NCI-H1417 treated with DMSO at 0.1 percent for 48 hours (cell line): ENCODE results near the gene FOXG1.
A peak's percentile ranks its signal among the peaks of the same experiment; 100 is the strongest.

Experiments
- DNase-seq: peaks from one replicate; lab custom pipeline; 2025; lab: John Stamatoyannopoulos, UW

Gene FOXG1

DNA sequence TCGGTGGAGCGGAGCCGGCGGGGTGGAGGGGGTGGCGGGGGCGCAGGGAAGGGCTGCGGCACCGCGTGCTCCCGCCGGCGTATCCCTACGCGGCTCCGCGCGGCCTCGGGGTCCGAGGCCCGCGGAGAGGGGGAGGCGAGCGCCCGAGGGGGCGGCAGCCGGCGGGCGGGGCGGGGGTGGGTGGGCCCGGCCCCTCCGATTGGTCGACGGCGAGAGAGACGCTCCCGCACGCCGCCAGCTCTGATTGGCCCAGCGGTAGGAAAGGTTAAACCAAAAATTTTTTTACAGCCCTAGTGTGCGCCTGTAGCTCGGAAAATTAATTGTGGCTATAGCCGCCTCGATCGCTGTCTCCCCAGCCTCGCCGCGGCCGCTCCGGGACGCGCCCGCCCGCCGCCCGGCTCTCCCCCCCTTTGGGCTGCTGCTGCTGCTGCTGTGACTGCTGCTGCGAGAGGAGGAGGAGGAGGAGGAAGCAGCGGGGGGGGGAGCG, at the start of gene FOXG1:
TSS of gene FOXG1 (plus strand) at position 319 of the 487 bp plus-strand sequence. CDS start 493 bp downstream, outside the sequence.
- peak; percentile 80 for DNase-seq

DNA sequence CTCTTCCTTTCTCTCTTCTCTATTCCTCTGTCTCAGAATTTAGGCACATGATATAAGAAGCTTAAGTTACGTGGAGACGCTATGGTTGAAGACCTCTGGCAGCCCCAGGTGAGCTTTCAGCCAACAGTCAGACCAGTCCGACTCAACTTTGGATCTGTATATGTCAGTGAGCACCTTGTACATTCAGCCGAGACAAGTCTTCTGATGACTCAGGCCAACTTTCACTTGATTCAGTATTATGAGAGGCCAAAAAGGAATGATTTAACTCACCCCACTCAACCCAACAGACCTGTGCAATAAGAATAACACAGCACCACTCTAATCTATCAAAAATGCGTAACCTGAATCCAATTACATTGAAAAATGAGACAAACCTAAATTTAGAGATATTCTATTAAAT, 47.5 kb upstream of the FOXG1 start:
- no peak for DNase-seq

DNA sequence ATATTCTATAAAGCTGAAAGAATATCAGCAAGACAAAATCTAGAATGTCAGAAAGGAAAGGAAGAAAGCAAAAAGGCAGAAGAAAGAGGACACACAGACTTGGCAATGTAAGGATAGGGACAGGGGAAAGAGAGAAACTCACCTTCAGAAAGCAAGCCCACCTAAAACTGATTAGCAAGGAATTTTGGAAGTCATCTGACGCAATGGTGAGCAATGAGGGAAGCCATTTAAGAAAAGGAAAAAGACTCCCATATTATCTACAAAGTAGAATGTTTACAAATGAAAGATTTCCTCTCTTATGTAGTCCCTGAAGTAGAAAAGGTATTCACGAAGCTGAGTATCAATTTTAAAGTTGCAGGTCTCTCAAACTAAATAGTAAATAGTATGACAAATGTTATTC, 35.2 kb upstream of the FOXG1 start:
- DNase-seq, result no peak

DNA sequence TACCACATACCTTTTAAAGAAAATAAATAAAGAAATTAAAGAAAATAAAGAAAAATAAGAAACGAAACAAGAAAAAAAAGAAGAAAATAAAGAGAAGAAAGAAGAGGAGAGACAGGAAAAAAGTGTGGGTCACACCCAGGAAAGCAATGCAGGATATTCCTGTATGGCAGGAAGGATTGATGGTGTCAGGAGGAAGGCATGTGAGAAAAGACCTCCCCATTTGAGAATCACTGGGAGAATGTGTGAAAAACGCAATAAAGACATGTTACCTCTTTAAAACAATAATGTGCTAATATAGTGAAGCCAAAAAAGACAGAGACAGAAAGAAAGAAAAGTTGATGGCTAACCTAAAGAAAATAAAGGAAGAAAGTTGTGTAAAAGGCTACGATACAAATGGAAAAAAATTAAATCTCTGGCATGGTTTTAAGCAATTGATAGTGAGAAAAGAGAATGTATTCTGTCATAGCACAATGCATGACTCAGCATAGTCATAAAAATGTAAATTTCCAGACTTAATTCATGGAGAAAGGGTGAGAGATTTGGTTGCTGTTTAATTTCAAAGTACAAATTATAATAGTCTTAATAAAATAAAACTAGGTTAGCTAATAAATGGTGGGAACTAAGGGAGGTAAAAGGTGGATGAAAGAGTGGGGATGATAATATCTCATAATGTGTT, 24.3 kb upstream of the FOXG1 start:
- no peak for DNase-seq

DNA sequence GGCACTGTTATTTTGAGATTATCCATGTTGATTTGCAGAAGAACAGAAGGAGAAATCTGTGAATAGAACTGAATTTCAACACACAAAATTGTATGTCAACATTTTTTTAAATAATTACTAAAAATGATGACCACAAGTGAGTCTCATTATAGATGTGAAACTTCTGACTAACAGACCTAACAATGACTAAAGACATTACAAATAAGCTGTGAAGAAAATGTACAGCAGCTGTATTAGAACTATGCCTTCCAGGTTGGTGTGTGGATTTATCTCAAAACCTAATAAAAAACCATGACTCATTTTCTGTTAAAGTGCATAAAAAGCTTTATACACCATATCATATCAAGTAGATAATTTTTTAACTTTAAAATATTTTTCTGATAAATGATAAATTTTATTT, 22.5 kb upstream of the FOXG1 start:
- no peak for DNase-seq

DNA sequence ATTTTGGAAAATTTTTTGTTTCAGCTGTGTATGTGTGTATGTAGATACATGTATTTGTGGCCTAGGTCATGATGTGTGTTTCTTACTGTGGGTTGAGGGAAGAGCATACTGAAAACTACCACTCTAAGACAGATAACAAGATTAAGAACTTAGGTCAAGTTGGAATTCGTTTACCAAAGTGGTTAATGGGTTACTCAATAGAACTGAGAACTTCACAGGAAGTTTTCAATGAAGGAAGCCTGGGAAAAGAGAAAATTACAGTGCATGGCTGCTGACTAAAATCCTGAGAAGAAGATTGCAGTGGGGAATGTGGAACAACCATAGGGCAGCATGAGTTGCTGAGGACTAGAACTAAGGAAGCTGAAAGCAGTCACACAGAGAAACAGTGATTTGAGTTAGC, 21.4 kb upstream of the FOXG1 start:
- DNase-seq, result no peak

DNA sequence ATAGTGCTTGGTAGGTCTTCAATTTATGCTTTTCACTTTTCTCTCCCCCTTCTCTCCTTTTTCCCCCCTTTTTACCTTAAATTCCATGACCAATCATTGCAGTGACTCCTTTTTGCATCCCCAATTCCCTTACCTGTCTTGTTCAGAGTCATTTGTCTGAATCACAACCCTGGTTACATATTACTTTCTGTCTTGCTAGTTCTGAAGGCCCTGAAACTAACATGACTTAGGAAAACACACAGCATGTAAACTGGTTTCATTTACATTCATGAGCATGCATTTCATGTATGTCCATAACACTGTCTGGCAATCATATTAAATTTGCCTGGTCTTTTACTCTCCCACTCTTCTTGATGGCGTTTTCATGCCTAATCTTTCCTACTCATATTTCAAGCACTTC, 20.3 kb upstream of the FOXG1 start:
- DNase-seq, result no peak

DNA sequence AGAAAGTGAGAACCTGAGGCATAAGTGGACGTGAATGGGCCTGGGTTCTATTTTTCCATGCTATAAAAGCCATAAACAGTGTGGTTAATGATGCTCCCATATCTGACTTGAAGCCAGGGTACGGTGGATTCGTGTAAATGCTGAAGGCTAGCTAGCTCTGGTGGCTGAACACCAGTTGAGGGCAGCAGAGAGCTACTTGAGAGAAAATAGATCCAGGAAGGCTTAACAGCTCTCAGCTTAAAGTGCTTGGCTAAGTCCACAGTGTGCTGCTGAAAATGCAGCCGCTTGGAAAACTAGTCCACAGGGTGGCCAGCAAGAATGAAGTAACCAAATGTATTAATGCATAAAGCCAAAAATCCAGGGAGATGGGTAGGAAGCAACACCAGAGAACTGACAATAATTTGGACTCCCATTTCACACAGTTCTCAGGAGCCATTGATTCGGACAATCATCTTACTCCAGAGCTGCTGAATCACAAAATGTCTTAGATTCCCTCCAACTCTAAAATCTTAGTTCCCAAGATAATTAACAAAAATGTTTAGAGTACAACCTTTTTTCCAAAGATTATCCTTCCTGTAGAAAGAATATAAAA, 15.0 kb upstream of the FOXG1 start:
- peak; percentile 44 for DNase-seq

DNA sequence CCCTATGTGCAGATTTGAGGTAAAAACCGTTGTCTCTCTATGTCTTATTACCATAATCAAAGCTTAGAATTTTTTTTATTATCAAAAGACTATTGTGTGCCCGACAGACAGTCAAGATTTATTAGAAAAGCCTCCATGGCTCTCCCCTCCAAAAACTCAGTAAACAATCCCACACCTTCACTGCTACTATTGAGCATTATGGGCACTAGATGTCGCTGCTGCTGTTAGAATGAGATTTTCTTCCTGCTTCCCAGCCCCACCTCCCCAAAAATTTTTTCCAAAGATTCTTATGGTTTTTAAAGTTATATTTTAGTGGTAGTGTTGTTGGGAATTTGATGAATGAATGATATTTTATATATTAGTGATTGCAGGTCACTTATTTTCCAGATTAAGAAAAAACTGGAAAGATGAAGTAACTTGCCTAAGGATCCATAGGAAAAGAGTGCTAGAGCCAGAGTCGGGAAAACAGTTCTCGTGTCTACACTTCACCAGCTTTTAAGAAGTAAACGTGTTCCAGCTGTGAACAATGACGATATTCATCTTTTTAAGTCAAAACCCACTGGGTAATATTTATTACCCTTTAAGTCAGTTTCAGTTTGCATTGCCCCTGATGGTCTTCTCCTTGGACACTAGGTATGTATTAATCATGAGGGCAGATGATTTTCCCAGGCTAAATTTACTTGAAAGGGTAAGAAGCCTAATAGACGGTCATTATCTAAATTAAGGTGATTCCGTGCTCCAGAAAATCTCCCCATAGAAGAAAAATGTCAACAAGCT, 12.2 kb upstream of the FOXG1 start:
- DNase-seq, result peak; percentile 88

DNA sequence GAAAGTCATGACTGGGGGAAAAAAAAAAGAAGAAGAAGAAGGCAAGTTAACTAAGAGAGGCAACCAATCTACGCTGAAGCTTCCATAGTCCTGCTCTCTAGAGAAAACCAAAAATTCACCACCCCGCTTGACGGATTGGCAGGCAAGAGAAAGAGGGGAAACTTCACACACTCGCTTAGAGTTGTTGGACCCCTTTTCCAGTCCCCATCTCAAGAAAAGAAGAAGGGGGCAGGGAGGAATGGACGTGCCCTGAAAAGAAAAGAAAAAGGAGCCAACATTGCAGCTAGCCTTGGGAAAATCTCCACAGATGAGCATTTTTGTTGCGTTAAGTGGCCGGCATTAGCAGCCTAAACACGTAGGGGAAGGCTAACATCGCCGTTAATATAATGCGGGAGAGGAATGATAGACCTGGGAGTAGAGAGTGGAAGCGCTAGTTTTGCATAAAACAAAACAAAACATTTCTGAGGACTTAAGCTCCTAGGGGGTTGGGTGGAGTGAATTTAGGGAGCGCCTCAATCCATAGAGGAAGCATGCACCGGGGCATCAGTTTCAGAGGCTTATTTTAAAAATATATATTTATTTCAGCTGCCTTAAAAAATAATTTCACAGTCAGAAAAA, 11.3 kb upstream of the FOXG1 start:
- no peak for DNase-seq

DNA sequence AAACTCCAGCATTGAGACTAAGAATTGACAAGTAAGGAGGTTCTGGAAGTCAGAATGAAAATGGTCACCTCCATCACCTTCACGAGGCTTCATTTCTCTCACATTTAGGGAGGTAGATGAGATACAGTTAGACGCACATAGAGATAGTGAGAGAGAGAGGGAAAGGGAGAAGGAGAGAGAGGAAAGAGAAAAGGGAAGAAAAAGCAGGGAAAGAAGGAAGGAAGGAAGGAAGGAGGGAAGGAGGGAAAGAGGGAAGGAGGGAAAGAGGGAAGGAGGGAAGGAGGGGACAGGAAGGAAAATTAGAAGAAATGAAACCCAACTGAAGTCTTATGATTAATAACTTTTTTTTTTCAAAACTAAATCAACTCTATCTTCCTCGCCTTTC, 10.7 kb upstream of the FOXG1 start:
- DNase-seq, result no peak

DNA sequence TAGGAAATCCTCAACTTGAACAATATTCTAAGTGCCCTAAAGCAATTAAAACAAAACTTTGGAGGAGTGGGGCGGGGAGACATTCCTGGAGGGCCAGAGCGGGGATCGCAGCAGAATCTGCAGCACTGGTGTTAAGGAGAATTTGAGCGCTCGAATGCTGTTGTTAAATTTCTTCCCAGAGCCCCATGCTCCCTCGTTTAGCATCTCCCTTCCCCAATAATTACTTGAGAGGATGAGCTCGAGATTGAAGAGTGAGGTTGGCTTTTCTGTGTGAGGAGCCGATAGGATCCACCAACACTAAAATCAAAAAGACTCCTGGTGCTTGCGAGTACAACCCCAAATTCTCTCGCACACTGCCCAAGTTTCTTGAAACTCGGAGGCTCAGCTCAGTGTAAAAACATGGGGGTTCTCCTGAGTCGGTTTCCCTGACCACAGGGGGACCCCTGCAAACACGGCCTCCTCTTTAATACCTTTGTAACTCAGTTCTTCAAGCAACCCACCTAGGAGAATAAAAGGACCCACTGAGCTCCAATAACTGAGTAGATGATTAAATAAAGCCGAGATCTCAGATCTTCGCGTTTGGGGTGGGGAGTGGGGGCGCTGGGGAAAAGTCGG, 10.2 kb upstream of the FOXG1 start:
- no peak for DNase-seq

DNA sequence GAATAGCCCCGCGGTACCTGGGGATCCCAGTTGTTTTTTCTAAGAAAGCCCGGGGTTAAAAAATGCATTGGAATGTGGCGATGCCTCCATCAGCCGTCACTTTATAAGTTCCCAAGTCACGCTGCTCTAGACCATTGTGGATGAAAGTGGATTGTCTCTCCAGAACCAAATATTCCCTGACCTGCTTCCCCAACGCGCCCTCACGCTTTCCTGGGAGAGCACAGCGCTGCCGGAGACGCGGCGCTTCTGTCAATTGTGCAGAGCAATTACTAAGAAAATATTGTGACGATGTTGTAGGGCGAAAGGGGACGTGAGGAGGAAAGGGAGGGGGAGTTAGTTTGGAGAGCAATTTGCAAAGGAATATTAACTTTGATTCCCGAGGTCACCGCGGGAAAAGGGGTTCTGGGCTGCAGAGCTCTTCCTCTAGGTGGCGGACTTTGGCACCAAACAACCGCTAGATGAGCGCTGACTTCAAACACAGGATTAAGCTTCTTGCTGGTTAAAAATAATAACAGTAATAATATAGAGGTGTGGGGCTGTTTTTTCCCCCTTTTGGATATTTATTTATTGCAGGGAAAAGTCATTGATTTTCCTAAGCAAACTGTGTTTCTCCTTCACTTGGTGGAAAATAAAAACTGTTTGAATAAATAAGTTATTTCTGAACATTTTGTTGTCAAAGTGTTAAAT, 9.6 kb upstream of the FOXG1 start:
- DNase-seq, result no peak

DNA sequence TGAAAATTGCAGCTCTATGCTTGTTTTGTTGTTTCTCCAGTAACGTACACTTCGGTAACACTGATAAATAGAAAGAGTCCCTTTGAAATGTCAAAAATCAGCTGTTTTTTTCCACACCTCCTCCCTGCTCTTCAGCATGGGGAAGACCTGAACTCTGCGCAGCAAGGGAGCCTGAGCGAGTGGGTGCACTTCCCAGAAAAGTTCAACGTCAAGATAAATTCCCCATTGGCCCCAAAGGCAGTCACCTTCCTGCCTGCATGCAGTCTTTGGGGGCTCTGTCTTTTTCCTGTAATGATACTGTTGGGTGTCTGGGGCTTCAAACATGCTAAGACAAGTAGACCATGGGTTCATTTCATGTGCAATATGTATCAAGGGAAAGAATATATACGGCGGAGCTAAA, 8.8 kb upstream of the FOXG1 start:
- DNase-seq, result no peak

DNA sequence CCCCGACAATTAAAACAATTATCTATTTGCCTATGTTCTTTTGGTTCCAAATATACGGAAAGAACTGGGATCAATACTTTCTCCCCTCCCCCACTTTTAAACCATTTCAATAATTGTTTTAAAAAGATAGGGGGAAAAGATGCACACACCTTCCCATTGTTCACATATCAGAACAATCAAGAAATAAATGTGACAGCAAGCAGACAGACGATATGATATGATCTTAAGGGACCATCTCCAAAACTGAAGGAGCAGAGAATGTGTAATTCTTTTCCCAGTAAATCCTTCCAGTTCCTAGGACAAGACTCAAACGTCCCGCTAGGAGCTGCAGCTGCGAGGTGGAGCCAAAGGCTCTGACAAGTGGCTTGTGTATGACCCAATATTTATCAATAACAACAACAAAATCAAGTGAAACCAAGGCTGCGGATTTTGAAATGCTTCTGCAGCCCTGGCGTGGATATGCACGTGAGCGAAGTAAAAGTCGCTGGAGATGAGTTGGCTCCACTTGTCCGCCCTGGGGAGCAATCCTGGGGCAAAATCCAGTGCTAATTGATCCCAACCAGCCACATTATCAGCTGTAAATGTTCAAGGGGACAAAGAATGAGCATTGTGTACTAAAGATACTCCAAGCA, 8.2 kb upstream of the FOXG1 start:
- no peak for DNase-seq

DNA sequence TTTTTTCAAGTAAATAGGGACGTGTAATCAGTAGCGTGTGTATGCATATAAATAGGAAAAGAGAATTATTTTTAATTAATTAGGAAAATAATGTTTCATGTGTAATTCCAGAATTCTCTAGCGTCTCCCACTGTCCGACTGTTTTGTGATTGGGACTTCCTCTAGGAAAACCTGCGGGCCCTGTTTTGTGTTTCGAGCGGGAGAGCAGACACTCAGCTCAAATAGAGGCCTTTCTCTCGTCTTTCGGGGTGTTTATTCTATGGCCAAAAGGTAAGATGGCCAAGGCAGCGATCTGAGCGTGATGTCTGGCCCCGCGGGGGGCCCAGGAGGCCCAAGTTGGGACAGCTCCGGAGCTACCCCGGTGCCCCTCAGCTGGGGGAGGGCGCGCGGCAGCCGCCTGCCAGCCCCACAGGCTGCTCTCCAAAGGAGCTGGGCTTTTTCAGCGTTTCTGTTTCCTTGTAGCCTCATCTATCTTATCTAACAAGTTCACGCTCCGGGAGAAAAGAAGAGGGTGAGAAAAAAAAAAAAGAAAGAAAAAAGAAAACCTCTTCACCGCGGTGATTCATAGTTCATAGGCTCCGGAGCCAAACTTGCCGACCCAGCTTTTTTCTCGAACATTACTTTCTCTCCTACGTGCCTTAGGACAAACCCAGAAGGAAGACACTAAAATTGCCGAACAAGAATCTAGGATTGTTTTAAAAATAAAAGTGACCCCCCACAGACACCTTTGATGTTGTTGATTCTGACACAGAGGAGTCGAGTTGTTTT, 7.5 kb upstream of the FOXG1 start:
- no peak for DNase-seq

DNA sequence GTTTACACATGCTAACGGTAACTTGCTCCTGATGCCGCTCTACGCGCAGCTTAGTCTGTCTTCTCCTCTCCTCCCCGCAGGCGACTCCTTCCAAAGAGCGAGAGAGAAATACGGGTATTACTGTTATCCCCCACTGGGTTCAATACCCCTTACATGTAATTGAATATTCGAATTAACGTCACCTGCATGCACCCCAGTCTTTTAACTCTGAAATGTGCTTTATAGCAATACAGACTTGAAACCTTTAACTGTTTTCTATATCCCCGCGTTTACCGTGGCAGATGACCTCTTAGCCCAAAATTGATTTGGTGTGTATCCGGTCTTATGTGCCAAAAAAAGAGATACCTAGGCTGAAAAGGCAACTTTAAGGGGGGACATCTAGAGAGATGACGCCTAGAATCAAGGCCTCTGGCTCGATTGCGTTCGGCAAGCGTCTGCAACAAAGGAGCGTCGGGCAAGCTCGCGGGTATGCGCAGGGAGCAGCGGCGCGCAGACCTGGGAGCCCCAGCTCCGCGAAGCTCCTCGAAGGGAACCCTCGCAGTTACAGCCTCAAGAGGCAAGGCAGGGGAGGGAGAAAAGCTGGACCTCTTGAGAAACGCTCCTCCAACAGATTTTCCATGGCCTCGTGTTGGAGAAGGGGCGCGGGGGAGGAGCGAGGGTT, 6.8 kb upstream of the FOXG1 start:
- DNase-seq, result no peak

DNA sequence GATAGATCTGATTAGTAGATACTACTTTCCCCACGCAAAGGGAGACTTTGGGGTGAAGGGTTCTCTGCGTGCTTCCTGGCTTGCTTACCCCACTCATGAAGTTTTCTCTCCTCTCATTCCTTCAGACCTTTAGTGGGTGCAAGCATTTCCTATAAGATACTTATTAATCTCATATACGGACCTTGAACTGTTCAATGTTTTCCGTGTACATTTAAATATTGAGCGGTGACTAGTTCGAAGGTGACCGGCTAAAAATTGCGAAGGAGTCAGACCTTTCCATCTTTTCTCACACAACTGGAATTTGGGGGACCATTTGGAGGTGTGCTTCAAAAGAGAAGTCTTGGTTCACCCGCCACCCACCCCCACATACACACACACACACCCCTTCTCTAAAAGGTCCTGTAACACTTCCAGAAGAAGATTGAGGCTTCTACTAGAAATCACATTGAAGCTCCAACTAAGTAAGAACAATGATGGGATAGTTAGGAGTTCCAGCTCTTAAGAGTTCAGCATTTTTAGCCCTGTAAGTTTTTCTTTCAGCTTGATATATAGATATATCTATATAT, 6.1 kb upstream of the FOXG1 start:
- no peak for DNase-seq

DNA sequence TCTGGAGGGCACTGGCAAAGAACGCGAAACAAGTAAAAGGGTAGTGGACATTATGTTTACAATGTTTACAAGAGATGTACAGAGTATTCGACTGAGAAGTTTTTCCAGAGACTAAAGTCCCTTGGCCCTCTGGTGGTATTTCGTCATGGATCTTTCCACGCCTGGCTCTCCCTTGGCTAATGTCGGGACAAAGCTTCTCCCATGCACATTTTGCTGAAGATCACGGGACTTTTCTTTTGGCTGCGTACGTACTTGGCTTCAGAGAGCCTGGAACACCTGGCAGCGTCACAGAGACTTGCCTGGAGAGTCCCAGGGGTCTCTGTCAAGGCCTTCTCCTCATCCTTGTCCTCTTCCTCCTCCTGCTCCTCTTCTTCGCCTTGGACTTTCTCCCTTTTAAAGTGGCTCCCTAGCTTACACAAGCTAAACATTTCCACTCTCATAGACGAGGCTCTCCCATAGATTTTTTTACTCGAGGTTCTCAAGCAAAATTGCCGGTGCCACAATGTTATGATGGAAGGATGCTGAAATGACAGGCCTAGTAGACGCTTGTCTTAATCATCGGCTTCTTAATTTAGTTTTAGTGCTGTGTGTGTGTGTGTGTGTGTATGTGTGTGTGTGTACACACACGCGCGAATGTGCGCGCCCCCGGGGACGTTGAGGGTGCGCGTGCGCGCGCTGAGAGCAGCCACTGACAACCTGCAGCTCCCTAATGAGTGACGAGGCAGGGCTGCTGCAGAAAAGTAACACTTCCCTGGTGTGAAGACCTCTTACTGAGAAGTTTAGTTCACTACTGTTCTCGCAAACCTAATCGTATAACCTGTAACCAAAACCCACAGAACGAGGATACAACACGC, 4.9 kb upstream of the FOXG1 start:
- no peak for DNase-seq
